ENCODE results near the gene ANK3.

The ANK3 gene

DNA sequence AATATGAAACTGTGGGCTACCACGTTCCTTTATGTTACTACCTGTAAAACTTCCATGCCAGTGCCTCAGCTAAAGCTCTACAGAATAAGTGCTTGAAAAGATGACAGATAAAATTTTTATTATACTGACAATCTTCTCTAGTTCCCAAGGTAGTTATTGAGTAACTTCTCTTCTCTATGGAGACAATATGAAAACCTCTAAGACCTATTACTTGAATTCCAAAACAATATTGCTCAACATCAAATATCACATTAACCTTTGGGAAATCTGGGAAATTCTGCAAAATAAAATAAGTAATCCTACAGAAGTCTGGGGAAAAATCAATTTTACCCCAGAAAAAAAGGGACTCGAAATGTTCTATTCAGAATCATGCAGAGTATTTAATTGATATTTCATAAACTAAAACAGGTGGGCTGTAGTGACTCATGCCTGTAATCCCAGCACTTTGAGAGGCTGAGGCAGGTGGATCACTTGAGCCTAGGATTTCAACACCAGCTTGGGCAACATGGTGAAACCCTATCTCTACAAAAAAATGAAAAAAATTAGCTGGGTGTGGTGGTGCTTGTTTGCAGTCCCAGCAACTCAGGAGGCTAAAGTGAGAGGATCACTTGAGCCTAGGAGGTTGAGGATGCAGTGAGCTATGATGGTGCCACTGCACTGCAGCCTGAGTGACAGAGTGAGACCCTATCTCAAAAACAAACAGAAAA is 23.8 kb upstream of the ANK3 start:
- DNase-seq = no peak

DNA sequence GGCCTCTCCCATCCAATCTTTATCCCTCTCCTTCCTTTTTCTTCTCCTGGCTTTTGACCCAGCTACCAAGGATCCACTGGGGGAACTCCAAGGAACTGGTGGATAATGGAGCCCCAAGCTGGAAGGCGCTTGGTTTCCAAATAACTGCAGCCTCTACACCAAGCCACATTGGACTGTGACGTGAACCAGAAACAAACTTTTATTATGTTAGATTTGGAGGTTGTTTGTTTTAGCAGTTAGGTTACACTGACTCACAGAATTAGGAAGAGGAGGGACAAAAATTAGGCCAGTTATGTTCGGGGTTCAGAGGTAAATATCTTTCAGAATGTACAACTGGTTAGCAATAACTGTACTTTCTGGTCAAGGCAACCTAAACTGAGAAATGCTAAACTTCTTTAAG is 21.3 kb upstream of the ANK3 start:
- DNase-seq = no peak

DNA sequence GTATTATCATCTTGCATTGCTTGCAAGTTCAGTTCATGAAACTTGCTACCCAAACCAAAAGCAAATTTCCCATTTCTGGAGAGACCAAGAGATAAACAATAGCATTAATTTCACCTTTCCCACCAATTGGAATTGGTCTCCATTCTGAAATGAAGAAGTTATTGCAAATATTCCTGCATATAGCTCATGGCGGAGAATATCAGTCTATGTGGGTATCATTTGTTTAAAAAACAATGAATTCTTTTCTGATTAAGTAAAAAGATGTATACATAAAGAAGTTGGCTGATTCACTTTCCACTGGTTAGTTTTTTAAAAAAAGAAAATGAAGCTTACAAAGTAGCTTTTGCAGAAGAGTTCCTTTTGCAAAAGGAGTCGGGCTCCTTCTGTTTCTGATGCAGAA is 19.5 kb upstream of the ANK3 start:
- no peak for DNase-seq

DNA sequence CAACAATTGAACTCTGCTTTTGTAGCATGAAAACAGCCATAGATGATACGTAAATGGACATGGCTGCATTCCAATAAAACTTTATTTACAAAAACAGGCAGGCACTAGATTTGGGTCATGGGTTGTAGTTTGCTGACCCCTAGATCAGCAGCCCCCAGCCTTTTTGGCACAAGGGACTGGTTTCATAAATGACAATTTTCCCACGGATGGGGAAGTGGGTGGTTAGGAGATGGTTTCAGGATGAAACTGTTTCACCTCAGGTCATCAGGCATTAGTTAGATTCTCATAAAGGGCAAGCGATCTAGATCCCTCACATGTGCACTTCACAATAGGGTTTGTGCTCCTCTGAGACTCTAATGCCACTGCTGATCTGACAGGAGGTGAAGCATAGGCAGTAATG is 16.5 kb upstream of the ANK3 start:
- DNase-seq = no peak

DNA sequence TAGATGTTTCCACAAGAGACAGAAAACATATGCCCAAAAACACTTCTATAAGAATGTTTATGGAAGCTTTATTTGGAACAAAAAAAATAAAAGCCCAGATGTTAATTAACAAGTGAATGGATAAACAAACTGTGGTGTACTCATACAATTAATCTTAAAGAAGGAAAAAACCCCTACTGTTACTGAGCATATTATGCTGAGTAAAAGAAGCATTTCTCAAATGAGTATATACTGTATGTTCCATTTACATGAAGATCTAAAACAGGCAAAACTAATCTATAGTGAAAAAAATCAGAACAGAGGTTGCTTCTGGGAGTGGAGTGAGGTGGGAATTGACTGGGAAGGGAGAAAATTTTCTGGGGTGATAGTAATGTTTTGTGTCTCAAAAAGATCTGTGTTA is 15.5 kb upstream of the ANK3 start:
- no peak for DNase-seq

DNA sequence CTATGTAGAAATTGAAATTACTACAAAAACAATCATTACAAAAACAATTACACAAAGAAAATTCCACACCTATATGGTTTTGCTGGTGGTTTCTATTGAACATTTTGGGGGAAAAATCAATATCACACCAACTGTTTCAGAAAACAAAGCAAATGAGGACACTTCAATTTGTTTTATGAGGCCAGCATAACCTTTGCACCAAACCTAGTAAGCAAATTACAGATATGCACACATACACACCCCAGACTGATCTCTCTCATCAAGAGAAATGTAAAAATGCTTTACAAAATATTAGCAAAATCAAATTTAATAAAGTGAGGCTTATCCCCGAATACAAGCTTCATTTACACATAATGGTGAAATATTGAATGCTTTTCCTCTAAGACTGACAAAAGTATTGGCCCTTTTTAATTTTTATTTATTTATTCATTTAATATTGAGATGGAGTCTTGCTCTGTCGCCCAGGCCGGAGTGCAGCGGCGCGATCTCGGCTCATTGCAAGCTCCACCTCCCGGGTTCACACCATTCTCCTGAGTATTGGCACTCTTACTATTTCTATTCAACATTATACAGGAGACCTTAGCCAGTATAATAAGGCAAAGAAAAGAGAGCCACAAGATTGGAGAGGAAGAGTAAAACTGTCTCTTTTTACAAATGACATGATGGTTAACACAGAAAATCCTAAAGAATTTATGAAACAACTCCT is 13.6 kb upstream of the ANK3 start:
- no peak for DNase-seq

DNA sequence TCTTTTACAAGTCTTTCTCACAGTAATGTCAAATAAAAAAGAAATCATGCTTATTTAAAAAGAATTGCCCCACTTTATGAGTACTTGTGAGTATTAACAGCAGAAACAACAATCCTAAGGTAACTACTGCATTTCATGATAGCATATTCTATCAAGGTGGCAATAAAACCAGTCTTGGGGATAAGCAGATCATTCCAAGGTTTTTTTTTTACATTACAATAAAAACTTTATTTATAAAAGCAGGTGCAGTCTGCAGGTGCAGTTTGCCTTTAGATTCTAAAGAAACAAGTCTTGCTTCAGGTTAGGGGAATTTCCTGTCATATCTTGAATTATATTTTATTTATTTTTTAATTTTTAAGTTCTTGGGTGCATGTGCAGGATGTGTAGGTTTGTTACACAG is 10.7 kb upstream of the ANK3 start:
- DNase-seq = no peak

DNA sequence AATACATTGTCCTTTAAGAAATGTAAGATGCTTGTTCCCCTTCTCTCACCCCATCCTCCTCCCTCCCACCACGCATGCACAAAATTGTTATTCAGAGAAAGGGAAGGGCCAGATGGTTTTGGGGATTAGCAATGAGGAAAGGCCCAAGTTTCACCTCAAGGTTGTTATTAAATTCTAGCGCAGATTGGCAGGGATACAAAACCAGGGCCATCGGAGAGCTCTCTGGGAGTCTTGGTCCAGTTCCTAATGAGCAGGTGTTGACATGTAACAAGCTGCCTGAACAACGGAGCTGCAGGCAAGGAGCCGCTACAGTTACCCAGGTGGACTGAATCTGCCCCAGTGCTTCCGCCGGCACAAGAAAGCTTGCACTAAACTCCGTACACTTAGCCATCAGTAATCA is 9.7 kb upstream of the ANK3 start:
- peak; percentile 56 for DNase-seq

DNA sequence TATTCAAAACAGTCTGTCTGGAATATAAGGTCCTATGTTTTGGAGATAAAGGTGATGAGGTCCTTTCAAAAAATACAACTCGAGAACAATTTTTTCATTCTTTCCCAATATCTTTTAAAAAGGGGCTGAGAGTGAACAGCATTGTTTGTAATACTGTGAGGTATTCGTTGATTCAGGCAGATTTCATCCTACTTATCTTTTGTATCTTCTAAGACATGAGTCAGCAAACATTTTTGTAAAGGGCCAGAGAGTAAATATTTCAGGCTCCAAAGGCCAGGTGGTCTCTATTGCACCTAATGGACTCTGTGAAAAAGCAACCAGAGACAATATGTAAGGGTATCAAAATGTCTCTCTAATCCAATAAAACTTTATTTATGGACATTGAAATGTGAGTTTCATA is 8.1 kb upstream of the ANK3 start:
- DNase-seq = no peak

DNA sequence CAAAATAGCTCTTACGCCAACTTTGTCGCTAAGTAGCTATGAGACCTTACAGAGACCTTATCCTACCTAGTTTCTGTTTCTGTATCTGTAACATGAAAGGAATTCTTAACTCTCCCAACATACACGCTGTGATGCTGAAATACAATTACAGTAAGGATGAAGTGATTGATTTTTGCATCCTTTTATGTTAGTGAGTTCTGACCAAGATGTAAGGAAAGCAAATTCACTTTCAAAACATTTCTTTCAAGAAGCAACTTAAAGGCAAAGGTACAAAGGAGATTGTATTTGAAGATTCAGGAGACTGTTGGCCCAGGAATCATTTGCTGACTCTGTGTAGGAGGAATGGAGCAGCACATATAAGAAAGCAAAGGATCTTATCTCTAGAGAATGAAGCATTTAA is 7.1 kb upstream of the ANK3 start:
- no peak for DNase-seq

DNA sequence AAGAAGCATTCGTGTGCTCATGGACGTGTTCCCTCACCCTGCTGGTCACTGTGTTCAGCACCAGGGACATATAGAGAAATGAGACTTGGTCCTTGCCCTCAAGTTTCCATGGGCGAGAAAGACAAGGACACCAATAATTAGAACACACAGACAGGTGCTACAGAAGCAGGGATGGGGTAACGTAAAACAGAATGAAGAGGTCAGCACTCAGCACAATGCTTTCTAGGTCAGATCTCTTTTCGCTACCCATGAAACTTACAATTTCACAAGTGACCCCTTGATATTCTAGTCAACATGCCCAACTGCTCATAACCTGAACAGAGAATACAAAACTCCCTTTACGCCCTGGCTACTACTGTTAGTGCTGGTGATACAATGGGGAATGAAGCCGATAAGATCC is 6.0 kb upstream of the ANK3 start:
- DNase-seq = no peak

DNA sequence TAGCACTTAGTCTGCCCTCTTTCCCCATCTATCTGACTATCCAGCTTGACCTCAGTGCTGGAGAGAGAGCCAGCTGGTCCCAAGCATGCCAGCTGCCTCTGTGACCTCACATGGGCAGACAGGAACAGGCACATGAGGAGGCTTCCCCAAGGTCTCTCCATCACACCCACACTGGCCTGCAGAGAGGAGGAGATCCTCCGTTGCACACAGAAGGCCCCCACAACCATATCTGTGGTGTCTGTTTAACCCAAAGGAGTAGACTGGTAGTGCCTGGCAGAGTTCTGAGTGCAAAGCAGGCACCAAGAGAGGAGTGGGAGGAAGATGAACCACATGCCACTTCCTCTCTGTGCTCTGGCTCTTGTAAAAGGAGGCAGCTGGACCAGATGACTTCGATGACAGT is 4.8 kb upstream of the ANK3 start:
- no peak for DNase-seq

DNA sequence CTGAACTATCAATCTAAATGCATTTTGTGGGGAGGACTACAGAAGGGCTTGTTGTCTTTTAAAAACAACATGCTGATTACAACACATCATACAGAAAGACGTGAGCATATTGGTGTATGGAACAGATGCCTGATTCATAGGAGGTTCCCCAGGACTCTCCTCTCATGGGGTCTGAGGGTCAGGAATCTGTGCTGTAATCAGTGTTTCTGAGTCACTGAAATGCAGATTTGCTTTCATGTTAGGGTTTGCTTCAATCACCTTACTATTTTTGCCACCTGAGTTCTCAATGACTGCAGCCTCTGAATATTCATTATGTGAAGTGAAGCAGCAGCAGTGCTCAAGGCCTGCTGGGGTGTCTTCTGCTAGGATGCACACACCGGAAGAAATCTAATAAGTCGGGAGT is 550 bp upstream of the ANK3 start:
- no peak for DNase-seq

DNA sequence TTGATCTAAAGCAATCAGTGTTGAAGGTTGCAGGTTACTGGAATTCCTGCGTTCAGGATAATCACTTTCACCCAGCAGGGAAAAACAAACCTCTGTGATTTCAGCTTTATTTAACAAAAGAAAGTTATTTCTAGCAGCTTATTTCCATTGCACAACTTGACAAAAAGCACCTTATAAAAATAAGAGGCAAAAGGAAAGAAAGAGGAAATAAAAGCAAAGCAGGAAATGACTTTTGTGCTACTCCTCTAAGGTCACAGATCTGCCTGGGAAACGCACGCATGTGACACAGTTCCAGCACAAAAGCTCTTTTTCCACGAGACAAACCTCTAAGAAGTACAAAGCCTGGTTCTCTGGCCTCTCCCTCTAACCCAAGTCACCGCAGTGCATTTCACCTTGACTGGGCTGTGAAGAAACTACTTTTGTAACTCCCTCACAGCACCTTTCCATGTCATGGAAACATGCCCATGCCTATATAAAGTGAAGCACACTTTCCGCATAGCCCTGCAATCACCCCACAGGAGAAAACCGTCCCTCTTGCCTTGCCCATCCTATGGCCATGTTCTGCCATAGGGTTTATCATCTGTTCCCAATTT is 870 bp downstream of the ANK3 start:
- no peak for DNase-seq

DNA sequence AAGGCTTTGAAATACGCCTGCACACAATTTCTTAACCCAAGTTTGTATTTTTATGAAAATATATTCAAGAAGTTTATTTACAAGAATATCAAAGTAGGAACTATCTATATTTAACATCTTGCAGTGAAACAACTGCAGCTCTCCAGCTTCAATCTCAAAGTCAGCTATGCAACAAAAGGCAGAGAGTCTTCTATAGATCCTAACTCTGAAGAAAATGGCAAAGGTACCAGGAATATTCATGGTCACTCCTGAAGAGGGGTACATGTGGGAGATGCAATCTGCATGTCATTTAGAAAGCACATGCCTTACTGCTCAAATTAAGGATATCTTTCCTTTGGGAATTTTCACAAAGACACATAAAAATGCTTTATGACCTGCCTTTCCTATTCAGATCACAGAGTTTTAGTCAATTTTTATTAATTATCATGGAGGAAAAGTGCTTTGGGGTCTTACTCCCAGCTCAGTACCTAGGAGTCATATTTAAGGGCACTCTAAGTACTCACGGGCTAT is 1.5 kb downstream of the ANK3 start:
- peak; percentile 3 for DNase-seq

DNA sequence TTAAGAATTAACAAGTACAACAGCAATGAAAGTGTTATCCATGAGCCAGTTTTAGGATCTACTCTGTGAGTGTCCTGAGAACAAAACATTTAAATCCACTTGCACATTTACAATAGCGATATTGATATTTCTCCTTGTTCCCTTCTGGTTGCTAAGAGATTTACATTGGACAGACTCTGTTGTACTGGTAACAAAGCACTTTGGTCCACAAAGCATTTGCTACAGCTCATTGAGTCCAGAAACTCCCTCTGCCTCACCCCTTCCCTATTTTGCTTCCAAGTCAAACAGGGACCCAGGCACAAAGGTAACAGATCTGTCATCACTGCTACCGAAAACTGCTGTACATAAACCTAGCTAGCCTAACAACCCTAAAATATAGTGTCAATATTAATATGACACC is 2.1 kb downstream of the ANK3 start:
- DNase-seq = peak; percentile 74

DNA sequence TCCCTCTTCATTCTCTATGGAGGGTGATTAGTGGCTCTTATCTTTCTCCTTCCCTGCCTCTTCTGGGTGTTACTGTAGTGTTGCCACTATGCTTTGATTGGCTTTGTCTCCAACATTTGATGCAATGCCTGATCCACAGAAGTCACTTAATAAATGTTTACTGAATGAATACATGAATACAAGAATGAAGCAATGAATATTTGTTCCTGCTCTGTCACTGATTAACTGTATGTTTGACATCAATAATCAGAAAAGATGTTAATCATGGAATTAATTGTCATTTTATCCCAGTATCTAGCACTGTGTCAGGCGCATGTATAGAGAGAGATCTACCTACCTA is 4.3 kb downstream of the ANK3 start:
- DNase-seq = no peak

DNA sequence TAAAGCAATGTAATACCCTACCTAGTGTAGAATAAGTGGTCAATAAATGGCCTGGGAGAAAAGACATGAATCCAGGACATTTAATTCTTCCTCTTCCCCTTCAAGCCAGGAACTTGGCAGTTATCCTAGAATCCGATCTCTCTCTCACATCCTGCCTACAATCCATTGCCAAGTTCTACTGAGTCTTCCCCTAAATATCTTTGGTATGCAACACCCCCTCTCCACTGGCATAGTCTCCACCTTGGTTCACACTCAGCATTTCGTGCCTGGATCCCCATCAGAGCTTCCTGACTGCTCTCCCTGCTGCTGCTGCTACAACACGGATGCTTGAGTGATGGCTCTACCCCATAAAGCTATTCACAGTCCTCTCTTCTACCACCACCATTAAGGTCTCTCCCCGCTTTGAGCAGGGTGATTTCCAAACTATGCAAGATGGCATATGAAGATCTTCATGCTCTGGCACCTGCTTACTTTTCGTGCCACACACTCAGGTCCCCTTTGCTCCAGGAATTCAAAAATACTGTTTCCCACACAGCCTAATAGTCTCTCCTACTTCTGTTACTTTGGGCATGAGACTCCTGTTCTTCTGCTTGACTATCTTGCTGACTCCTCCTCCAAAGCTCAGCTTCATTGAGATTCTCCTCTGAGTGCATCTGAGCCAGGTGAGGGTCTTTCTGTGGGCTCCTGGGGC is 4.8 kb downstream of the ANK3 start:
- peak; percentile 27 for DNase-seq

DNA sequence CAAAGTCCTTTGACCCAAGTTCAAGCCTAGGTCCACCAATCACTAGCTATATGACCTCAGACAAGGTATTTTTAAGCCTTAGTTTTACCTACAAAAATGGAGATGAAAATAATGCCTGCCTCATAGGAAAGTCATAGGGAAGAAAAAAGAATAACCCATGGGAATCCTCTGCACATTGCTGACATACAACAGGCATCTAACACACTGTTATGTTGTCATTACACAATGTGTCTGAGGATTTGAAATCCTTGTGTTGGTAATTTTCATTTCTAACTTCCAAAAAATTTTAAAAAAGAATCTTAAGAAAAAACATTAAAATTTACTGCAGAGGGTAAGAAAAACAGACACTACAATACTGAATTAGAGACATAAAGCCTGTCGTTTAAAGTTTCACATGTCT is 5.7 kb downstream of the ANK3 start:
- no peak for DNase-seq

DNA sequence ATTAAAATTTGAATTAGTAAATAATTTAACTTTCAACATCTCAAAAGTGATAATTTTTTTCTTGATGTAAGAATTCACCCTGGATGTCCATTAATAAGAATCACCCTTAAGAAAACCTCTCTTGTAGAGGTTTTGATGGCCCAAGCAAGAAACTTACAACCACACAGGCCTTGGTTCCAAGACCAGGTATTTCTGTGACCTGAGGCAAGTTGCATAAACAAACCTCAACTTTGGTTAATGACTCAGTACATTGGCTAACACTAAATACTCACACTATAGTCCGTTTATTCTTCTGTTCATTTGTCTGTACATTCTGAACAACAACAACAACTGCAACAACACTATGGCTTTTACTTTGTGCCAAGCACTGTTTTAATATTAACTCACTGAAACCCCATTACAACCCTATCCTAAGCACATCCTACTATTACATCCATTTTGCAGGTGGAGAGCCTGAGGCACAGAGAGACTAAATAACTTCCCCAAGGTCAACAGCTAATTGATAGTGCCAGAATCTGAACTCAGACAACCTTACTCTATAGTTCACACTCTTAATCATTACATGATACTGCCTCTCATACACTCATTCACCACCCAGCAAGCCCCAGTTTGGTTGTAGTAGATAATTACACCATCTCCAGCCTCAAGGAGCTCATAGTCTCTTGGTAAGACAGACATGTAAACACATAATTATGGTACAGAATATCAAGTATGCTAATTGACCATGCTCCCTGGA is 6.6 kb downstream of the ANK3 start:
- no peak for DNase-seq

DNA sequence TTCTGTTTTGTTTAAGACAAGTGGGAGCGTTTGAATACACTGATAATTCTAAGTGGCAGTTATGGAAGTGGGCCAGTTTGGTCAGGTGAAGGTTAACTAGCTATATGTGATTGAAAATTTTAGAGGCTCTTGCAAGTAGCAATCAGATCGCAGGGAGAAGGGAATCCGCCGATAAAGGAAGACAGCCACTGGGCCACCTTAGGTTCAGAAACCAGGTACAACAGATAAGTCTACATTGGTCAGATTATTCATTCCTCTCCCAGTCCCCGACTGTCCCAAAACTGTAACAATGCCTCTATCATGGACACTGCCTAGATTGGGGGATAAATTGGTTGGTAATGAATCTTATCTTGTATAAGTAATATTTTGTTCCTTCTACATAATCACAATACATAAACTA is 8.9 kb downstream of the ANK3 start:
- no peak for DNase-seq

DNA sequence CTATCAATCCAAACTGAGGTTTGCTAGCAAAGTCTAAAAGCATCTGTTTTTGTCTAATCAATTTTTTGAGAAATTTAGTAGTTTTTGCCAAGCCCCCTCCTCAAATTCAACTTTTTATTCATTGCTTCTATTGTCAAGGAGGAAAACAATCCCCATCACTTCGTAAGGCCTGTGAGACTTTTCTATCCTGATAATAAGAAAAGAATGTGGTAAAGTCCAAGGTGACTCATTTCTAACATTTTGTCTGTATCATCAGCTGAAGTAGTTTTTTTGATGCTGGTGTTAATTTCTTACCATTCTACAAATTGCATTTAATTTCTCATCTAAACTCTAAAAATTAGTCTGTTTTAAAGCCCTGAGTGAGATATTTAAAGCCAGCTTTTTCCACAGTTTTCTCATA is 11.7 kb downstream of the ANK3 start:
- DNase-seq = no peak

DNA sequence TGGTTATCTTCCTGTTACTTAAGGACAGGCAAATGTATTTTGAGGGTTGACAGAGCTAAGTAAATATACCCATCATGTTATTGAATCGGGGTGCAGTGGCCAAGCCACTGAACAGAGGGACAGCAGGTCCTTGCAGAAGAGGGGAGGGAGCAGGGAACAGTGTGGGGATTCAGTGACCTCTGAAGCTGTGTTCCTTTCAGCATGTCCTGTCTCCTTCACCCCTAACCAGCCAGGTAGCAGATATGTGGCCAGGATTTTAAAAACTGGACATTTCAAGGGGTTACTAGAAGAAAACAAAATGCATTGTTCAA is 12.7 kb downstream of the ANK3 start:
- peak; percentile 27 for DNase-seq
